ENCODE results near the gene LSM12.
A peak's percentile ranks its signal among the peaks of the same experiment; 100 is the strongest.

The LSM12 gene

DNA sequence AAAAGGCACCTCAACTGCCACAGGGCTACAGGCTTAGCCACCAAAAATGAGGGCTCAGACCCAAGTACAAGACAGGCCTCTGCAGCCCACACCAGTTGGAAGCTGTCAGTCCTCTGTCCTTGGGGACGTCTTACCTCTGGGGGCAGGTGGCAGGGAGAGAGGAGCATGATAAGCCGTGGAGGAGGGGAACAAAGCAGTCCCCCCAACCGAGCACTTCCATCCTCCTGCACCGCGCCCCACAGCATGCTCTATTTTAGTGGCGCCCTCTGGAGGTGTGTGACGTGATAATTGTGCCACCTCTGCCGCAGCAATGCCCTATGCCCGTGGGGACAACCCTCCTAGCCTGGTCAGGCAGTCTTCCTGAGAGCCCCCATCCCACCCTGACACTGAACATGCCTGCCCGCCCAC is 17.7 kb upstream of the LSM12 start:
- no peak overlapping the region for H3K27ac ChIP-seq (ENCODE audit: low read length, poor library complexity, severe bottlenecking)
- no peak overlapping the region for H2AK5ac ChIP-seq (ENCODE audit: low read length, severe bottlenecking)
- H3K4me3 ChIP-seq (ENCODE audit: insufficient read depth in 1 of 2, low read depth in 1 of 2, low read length in 2 of 2), result no peak overlapping the region
- peak overlapping the region in 1 of 2 experiments; percentile 21 for H3K14ac ChIP-seq (ENCODE audit: low read length in 2 of 2)
- H4K91ac ChIP-seq (ENCODE audit: low read length), result no peak overlapping the region
- peaks cover 49 to 82% of the 10 kb centered on the region in 2 experiments for H3K36me3 ChIP-seq (ENCODE audit: control insufficient read depth in 1 of 2, insufficient read depth in 2 of 2, low read depth in 1 of 2, low read length in 2 of 2)
- H2AFZ ChIP-seq (ENCODE audit: low read depth, low read length), result no peak overlapping the region
- H3K27me3 ChIP-seq (ENCODE audit: control insufficient read depth in 1 of 2, insufficient read depth in 1 of 2, low read length in 2 of 2), result no peaks in the 10 kb centered on the region
- H3K4me2 ChIP-seq (ENCODE audit: low read length, poor library complexity, severe bottlenecking), result no peak overlapping the region
- H3K4ac ChIP-seq (ENCODE audit: low read depth in 1 of 2, low read length in 2 of 2), result no peak overlapping the region
- no peak overlapping the region for H2BK12ac ChIP-seq (ENCODE audit: low read length in 2 of 2)
- H3K79me1 ChIP-seq (replicated peaks; ENCODE audit: low read length, poor library complexity, severe bottlenecking), result no peaks in the 10 kb centered on the region
- H2BK120ac ChIP-seq (ENCODE audit: low read depth, low read length), result no peak overlapping the region
- H3K18ac ChIP-seq (ENCODE audit: low read depth in 1 of 2, low read length in 2 of 2), result no peak overlapping the region
- DNase-seq, result no peak
- H2BK5ac ChIP-seq (ENCODE audit: low read depth, low read length, poor library complexity, severe bottlenecking), result no peak overlapping the region
- peak overlapping the region; percentile 30 for H4K8ac ChIP-seq (ENCODE audit: low read length)
- H3K9me3 ChIP-seq (ENCODE audit: control insufficient read depth, low read length), result no peaks in the 10 kb centered on the region
- H2BK15ac ChIP-seq (ENCODE audit: low read depth, poor library complexity, severe bottlenecking), result no peak overlapping the region
- no peak overlapping the region for H3K23ac ChIP-seq (ENCODE audit: low read length in 2 of 2)
- H3K4me1 ChIP-seq (ENCODE audit: control insufficient read depth, insufficient read depth, low read depth, low read length), result peaks cover 29% of the 10 kb centered on the region
- WGBS, result 67% methylated on average over 8 of the region's 10 CpGs
- H3K9ac ChIP-seq (ENCODE audit: low read length), result no peak overlapping the region

DNA sequence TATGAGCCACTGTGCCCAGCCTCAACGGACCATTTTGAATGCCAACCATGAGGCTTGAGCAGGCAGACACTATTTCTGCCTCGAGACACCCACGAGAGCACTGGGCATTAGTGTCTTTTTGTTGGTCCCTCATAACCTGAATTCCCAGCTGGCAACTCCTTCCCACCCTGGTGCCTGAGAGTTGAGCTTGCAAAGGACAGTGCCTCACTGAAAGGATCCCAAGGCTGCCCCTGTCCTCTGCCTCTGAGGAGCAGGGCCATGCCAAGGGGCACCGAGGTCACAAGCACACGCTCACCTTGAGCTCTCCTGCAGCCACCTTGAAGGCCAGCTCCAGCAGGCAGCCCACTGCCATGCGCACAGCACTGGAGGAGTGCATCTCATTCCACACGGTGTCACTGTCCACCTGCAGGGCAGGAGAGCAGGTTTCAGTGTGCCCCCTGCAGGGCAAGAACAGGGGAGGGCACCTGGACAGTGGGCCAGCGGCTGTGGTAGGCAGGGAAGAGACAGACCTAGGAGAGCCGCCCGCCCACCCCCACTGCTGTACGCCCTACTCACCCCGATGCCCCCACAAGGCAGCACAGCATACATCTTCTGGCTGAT is 16.9 kb upstream of the LSM12 start:
- no peak overlapping the region for H3K14ac ChIP-seq (ENCODE audit: low read length in 2 of 2)
- H2BK120ac ChIP-seq (ENCODE audit: low read depth, low read length), result no peak overlapping the region
- H3K23ac ChIP-seq (ENCODE audit: low read length in 2 of 2), result no peak overlapping the region
- H3K36me3 ChIP-seq (ENCODE audit: control insufficient read depth in 1 of 2, insufficient read depth in 2 of 2, low read depth in 1 of 2, low read length in 2 of 2), result peaks cover 55 to 82% of the 10 kb centered on the region in 2 experiments
- no peak overlapping the region for H4K91ac ChIP-seq (ENCODE audit: low read length)
- no peak overlapping the region for H4K8ac ChIP-seq (ENCODE audit: low read length)
- no peak overlapping the region for H3K4ac ChIP-seq (ENCODE audit: low read depth in 1 of 2, low read length in 2 of 2)
- H2BK15ac ChIP-seq (ENCODE audit: low read depth, poor library complexity, severe bottlenecking), result no peak overlapping the region
- no peak overlapping the region for H3K18ac ChIP-seq (ENCODE audit: low read depth in 1 of 2, low read length in 2 of 2)
- H2AK5ac ChIP-seq (ENCODE audit: low read length, severe bottlenecking), result no peak overlapping the region
- H2BK5ac ChIP-seq (ENCODE audit: low read depth, low read length, poor library complexity, severe bottlenecking), result no peak overlapping the region
- no peaks in the 10 kb centered on the region for H3K79me1 ChIP-seq (replicated peaks; ENCODE audit: low read length, poor library complexity, severe bottlenecking)
- H3K9ac ChIP-seq (ENCODE audit: low read length), result no peak overlapping the region
- WGBS, result 92% methylated on average over 8 of the region's 12 CpGs
- H3K4me3 ChIP-seq (ENCODE audit: insufficient read depth in 1 of 2, low read depth in 1 of 2, low read length in 2 of 2), result no peak overlapping the region
- H3K9me3 ChIP-seq (ENCODE audit: control insufficient read depth, low read length), result no peaks in the 10 kb centered on the region
- H3K27ac ChIP-seq (ENCODE audit: low read length, poor library complexity, severe bottlenecking), result no peak overlapping the region
- no peaks in the 10 kb centered on the region for H3K27me3 ChIP-seq (ENCODE audit: control insufficient read depth in 1 of 2, insufficient read depth in 1 of 2, low read length in 2 of 2)
- no peak for DNase-seq
- H3K4me1 ChIP-seq (ENCODE audit: control insufficient read depth, insufficient read depth, low read depth, low read length), result peaks cover 28% of the 10 kb centered on the region
- no peak overlapping the region for H2AFZ ChIP-seq (ENCODE audit: low read depth, low read length)
- no peak overlapping the region for H3K4me2 ChIP-seq (ENCODE audit: low read length, poor library complexity, severe bottlenecking)
- H2BK12ac ChIP-seq (ENCODE audit: low read length in 2 of 2), result no peak overlapping the region

DNA sequence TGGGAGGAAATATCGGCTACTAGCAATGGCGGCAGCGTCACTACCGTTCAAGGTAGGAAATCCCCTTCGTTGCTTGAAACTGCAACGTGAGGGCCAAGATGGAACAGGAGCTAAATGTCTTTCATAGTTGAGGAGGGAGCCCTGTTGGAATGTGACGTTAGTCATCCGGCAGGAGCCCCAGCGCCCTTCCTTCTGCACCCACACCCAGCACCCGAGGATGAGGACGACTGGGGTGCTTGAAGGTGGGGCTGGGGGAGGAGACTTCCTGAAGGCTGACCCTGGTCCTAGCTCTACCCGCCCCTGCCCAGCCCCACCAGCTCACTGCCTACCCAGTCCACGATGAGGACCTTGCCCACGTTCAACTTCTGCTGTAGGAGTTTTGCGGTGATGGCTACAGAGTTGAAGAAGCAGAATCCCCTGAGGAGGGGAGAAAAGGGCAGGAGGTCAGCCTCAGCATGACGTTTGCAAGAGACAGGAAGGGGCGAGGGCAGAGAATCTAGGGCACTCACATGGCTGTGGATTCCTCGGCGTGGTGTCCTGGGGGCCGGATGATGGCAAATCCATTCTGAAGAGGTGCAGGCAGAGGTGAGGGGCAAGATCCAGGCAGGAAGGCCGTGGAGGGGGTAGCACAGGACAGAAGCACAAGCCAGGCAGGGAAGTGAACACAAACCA is 15.9 kb upstream of the LSM12 start:
- no peak overlapping the region for H2AK5ac ChIP-seq (ENCODE audit: low read length, severe bottlenecking)
- H2BK12ac ChIP-seq (ENCODE audit: low read length in 2 of 2), result no peak overlapping the region
- H3K9me3 ChIP-seq (ENCODE audit: control insufficient read depth, low read length), result no peaks in the 10 kb centered on the region
- H3K36me3 ChIP-seq (ENCODE audit: control insufficient read depth in 1 of 2, insufficient read depth in 2 of 2, low read depth in 1 of 2, low read length in 2 of 2), result peaks cover 61 to 83% of the 10 kb centered on the region in 2 experiments
- peak overlapping the region in 1 of 2 experiments; percentile 4 for H3K4me3 ChIP-seq (ENCODE audit: insufficient read depth in 1 of 2, low read depth in 1 of 2, low read length in 2 of 2)
- 77% methylated on average over 21 of the region's 21 CpGs for WGBS
- H2AFZ ChIP-seq (ENCODE audit: low read depth, low read length), result no peak overlapping the region
- no peak overlapping the region for H3K14ac ChIP-seq (ENCODE audit: low read length in 2 of 2)
- peak overlapping the region; percentile 27 for H2BK120ac ChIP-seq (ENCODE audit: low read depth, low read length)
- no peaks in the 10 kb centered on the region for H3K27me3 ChIP-seq (ENCODE audit: control insufficient read depth in 1 of 2, insufficient read depth in 1 of 2, low read length in 2 of 2)
- no peak overlapping the region for H4K8ac ChIP-seq (ENCODE audit: low read length)
- no peaks in the 10 kb centered on the region for H3K79me1 ChIP-seq (replicated peaks; ENCODE audit: low read length, poor library complexity, severe bottlenecking)
- peak overlapping the region; percentile 62 for H3K9ac ChIP-seq (ENCODE audit: low read length)
- H3K4ac ChIP-seq (ENCODE audit: low read depth in 1 of 2, low read length in 2 of 2), result no peak overlapping the region
- no peak overlapping the region for H3K18ac ChIP-seq (ENCODE audit: low read depth in 1 of 2, low read length in 2 of 2)
- H3K23ac ChIP-seq (ENCODE audit: low read length in 2 of 2), result no peak overlapping the region
- H2BK15ac ChIP-seq (ENCODE audit: low read depth, poor library complexity, severe bottlenecking), result no peak overlapping the region
- no peak for DNase-seq
- H3K4me2 ChIP-seq (ENCODE audit: low read length, poor library complexity, severe bottlenecking), result no peak overlapping the region
- H2BK5ac ChIP-seq (ENCODE audit: low read depth, low read length, poor library complexity, severe bottlenecking), result no peak overlapping the region
- no peak overlapping the region for H3K27ac ChIP-seq (ENCODE audit: low read length, poor library complexity, severe bottlenecking)
- H4K91ac ChIP-seq (ENCODE audit: low read length), result no peak overlapping the region
- peaks cover 26% of the 10 kb centered on the region for H3K4me1 ChIP-seq (ENCODE audit: control insufficient read depth, insufficient read depth, low read depth, low read length)

DNA sequence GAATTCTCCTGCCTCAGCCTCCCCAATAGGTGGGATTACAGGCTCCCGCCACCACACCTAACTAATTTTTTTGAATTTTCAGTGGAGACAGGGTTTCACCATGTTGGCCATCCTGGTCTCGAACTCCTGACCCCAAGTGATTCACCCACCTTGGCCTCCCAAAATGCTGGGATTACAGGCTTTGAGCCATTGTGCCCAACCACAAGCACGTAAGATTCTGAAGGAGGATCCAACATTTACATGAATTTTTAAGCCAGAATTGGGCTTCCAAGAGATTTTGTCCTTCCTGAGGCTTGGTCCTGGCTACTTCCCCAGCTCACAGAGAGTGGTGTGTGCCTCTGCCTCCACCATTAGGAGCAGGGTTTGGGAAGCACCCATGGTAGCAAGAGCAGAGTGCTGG is 15.2 kb upstream of the LSM12 start:
- Histone ChIP-seq H3K4ac (ENCODE audit: low read depth in 1 of 2, low read length in 2 of 2) (no peak overlapping the region), H2AK5ac (ENCODE audit: low read length, severe bottlenecking) (no peak overlapping the region), H4K91ac (ENCODE audit: low read length) (no peak overlapping the region), H3K27ac (ENCODE audit: low read length, poor library complexity, severe bottlenecking) (no peak overlapping the region), H2AFZ (ENCODE audit: low read depth, low read length) (no peak overlapping the region), H3K27me3 (ENCODE audit: control insufficient read depth in 1 of 2, insufficient read depth in 1 of 2, low read length in 2 of 2) (no peaks in the 10 kb centered on the region), H3K18ac (ENCODE audit: low read depth in 1 of 2, low read length in 2 of 2) (no peak overlapping the region), H3K23ac (ENCODE audit: low read length in 2 of 2) (no peak overlapping the region), H3K9me3 (ENCODE audit: control insufficient read depth, low read length) (no peaks in the 10 kb centered on the region), H3K4me1 (ENCODE audit: control insufficient read depth, insufficient read depth, low read depth, low read length) (peaks cover 20% of the 10 kb centered on the region), H3K36me3 (ENCODE audit: control insufficient read depth in 1 of 2, insufficient read depth in 2 of 2, low read depth in 1 of 2, low read length in 2 of 2) (peaks cover 69 to 86% of the 10 kb centered on the region in 2 experiments), H2BK5ac (ENCODE audit: low read depth, low read length, poor library complexity, severe bottlenecking) (no peak overlapping the region), H3K4me2 (ENCODE audit: low read length, poor library complexity, severe bottlenecking) (no peak overlapping the region), H2BK12ac (ENCODE audit: low read length in 2 of 2) (no peak overlapping the region), H2BK15ac (ENCODE audit: low read depth, poor library complexity, severe bottlenecking) (no peak overlapping the region), H3K4me3 (ENCODE audit: insufficient read depth in 1 of 2, low read depth in 1 of 2, low read length in 2 of 2) (peak overlapping the region in 1 of 2 experiments; percentile 4), H3K9ac (ENCODE audit: low read length) (peak overlapping the region; percentile 62), H4K8ac (ENCODE audit: low read length) (no peak overlapping the region), H2BK120ac (ENCODE audit: low read depth, low read length) (no peak overlapping the region), H3K79me1 (replicated peaks; ENCODE audit: low read length, poor library complexity, severe bottlenecking) (no peaks in the 10 kb centered on the region), H3K14ac (ENCODE audit: low read length in 2 of 2) (no peak overlapping the region)
- WGBS, result over 99% methylated on average over 3 of the region's 3 CpGs
- no peak for DNase-seq

All from mesenchymal stem cell (in vitro differentiated cells and primary cell).